Measurements from ENCODE around the gene SLC29A1. TPM values are rescaled to one million over a fixed set of nuclear protein-coding genes. Genes with fewer than 3 reads are reported as not detected.

The SLC29A1 gene
- total RNA-seq, 2 donors from 2014 or later, result 17.0 to 19.1 TPM

- Histone ChIP-seq H3K27me3 (no peaks in the 10 kb centered on the region), H3K27ac (no peak overlapping the region), H3K9ac (ENCODE audit: low read depth in 2 of 2, low read length in 2 of 2) (peak overlapping the region in 1 of 2 donors; percentile 26), H3K4me3 (no peak overlapping the region), H3K36me3 (no peaks in the 10 kb centered on the region), H3K9me3 (no peaks in the 10 kb centered on the region), H3K4me1 (no peaks in the 10 kb centered on the region)
- TF ChIP-seq CTCF (IDR thresholded peaks at IDR 0.05), result no peak
- intact Hi-C loops (cut with DNase I), result no loop called here
- no peak for DNase-seq
Observed at GRCh38 chr6:44202972-44203750, 20.2 kb upstream of the SLC29A1 start.

- Histone ChIP-seq H3K27me3 (no peaks in the 10 kb centered on the region), H3K4me1 (no peaks in the 10 kb centered on the region), H3K27ac (peak overlapping the region; percentile 26), H3K9ac (ENCODE audit: low read depth in 2 of 2, low read length in 2 of 2) (no peak overlapping the region), H3K4me3 (no peak overlapping the region), H3K36me3 (no peaks in the 10 kb centered on the region), H3K9me3 (no peaks in the 10 kb centered on the region)
- peak; percentile 62 for DNase-seq
- TF ChIP-seq CTCF (IDR thresholded peaks at IDR 0.05), result no peak
- intact Hi-C loops (cut with DNase I), result no loop called here
Observed at GRCh38 chr6:44203955-44204354, 19.4 kb upstream of the SLC29A1 start.

GRCh38 chr6:44207966-44208365, 15.4 kb upstream of the SLC29A1 start:
- H3K36me3 ChIP-seq, result no peaks in the 10 kb centered on the region
- no peaks in the 10 kb centered on the region for H3K9me3 ChIP-seq
- no peaks in the 10 kb centered on the region for H3K27me3 ChIP-seq
- TF ChIP-seq CTCF (IDR thresholded peaks at IDR 0.05), result no peak
- H3K27ac ChIP-seq, result no peak overlapping the region
- no peak overlapping the region for H3K4me3 ChIP-seq
- H3K4me1 ChIP-seq, result no peaks in the 10 kb centered on the region
- H3K9ac ChIP-seq (ENCODE audit: low read depth in 2 of 2, low read length in 2 of 2), result no peak overlapping the region
- intact Hi-C loops (cut with DNase I), result no loop called here
- no peak for DNase-seq

- H3K4me1 ChIP-seq, result no peaks in the 10 kb centered on the region
Observed at GRCh38 chr6:44211284-44211683, 12.1 kb upstream of the SLC29A1 start.

GRCh38 chr6:44214307-44214706, 9.1 kb upstream of the SLC29A1 start:
- Histone ChIP-seq H3K9me3 (no peaks in the 10 kb centered on the region), H3K9ac (ENCODE audit: low read depth in 2 of 2, low read length in 2 of 2) (no peak overlapping the region), H3K27me3 (no peaks in the 10 kb centered on the region), H3K4me1 (no peaks in the 10 kb centered on the region), H3K27ac (no peak overlapping the region), H3K36me3 (no peaks in the 10 kb centered on the region), H3K4me3 (no peak overlapping the region)
- no peak for TF ChIP-seq CTCF (IDR thresholded peaks at IDR 0.05)
- no peak for DNase-seq
- intact Hi-C loops (cut with DNase I), result no loop called here

More at GRCh38 chr6:44211284-44211683, 12.1 kb upstream of the SLC29A1 start:
- TF ChIP-seq CTCF (IDR thresholded peaks at IDR 0.05), result no peak
- Histone ChIP-seq H3K36me3 (no peaks in the 10 kb centered on the region), H3K9ac (ENCODE audit: low read depth in 2 of 2, low read length in 2 of 2) (no peak overlapping the region), H3K27ac (no peak overlapping the region), H3K27me3 (no peaks in the 10 kb centered on the region), H3K9me3 (no peaks in the 10 kb centered on the region), H3K4me3 (no peak overlapping the region)
- no peak for DNase-seq
- intact Hi-C loops (cut with DNase I), result no loop called here
